B cell (primary cell): ENCODE data around the gene INTS14. TPM values are rescaled to one million over a fixed set of nuclear protein-coding genes. Genes with fewer than 3 reads are reported as not detected.

Source experiments
- ATAC-seq: fragments of 200-7000 bp; cut with Tn5 transposase; one replicate; pipeline ENCODE4 v1.10.0; 2021; ENCODE audit warnings: low read depth, mild to moderate bottlenecking, moderate number of reproducible peaks, moderate library complexity
- CTCF ChIA-PET: fragments of 350-600 bp; sonication (Branson Sonifier 250); formaldehyde crosslinking; loops from one replicate; lab custom pipeline; 2021; ENCODE audit warnings: antibody characterized with exemption, inconsistent platforms; lab: Charles Lee
- POLR2A ChIA-PET: fragments of 350-600 bp; sonication (Branson Sonifier 250); formaldehyde crosslinking; loops from one replicate; lab custom pipeline; 2021; ENCODE audit warnings: antibody characterized with exemption; lab: Charles Lee
- DNase-seq: peaks from one replicate; pipeline ENCODE4 v3.0.0; 2013
- H2AFZ ChIP-seq: 2 replicates; pipeline ENCODE4 v1.6.1; 2012; ENCODE audit warnings: mild to moderate bottlenecking, low read depth, low read length; ENCODE audit not compliant: insufficient read depth, poor library complexity, severe bottlenecking
- H3K27ac ChIP-seq, 2 donors: 1 replicate in 1 of 2; 2 replicates in 1 of 2; pipeline ENCODE4 v1.5.1; 2012 to 2013; ENCODE audit warnings: low read length in 2 of 2, mild to moderate bottlenecking in 2 of 2, moderate library complexity in 1 of 2
- H3K27me3 ChIP-seq, 4 experiments: fragments of 200-600 bp in 1 of 4; sonication (generic) in 1 of 4; replicated peaks in 1 of 4; 1 replicate in 2 of 4; 2 replicates in 2 of 4; pipeline versions ENCODE4 v1.6.1 to v1.7.0; 2013 to 2016; ENCODE audit warnings: low read length in 3 of 4, mild to moderate bottlenecking in 2 of 4, mixed read lengths in 1 of 4, moderate library complexity in 1 of 4; ENCODE audit not compliant: insufficient read depth in 4 of 4, control insufficient read depth in 3 of 4; ENCODE audit errors: control extremely low read depth in 1 of 4
- H3K36me3 ChIP-seq, 2 experiments: replicated peaks in 1 of 2; 1 replicate in 1 of 2; 2 replicates in 1 of 2; pipeline versions ENCODE4 v1.6.1 to v1.7.1; 2013; ENCODE audit warnings: low read length in 1 of 2; ENCODE audit not compliant: insufficient read depth in 2 of 2, control insufficient read depth in 1 of 2; ENCODE audit errors: control extremely low read depth in 1 of 2, extremely low read depth in 1 of 2
- H3K4me1 ChIP-seq, 2 donors: fragments of 200-600 bp in 1 of 2; sonication (generic) in 1 of 2; 1 replicate in 1 of 2; 2 replicates in 1 of 2; pipeline versions ENCODE4 v1.5.1 to v1.6.1; 2013 to 2017; ENCODE audit warnings: low read length in 2 of 2; ENCODE audit not compliant: control insufficient read depth in 2 of 2, insufficient read depth in 2 of 2
- H3K4me2 ChIP-seq: replicated peaks from 2 replicates; pipeline ENCODE3; 2012; ENCODE audit warnings: mild to moderate bottlenecking, low read depth, low read length; ENCODE audit not compliant: poor library complexity, severe bottlenecking
- H3K4me3 ChIP-seq, 5 experiments: fragments of 200-600 bp in 1 of 5; sonication (generic) in 1 of 5; 1 replicate in 3 of 5; 2 replicates in 2 of 5; pipeline versions ENCODE4 v1.5.1 to v1.7.0; 2011 to 2016; ENCODE audit warnings: low read length in 4 of 5, mild to moderate bottlenecking in 4 of 5, low read depth in 2 of 5, control low read depth in 1 of 5, moderate library complexity in 1 of 5; ENCODE audit not compliant: insufficient read depth in 1 of 5; ENCODE audit errors: control extremely low read depth in 1 of 5, extremely low read depth in 1 of 5
- H3K79me2 ChIP-seq: fragments of 200-600 bp; sonication (generic); one replicate; pipeline ENCODE4 v1.6.0; 2016; ENCODE audit warnings: low read length; ENCODE audit not compliant: control insufficient read depth, insufficient read depth
- H3K9ac ChIP-seq: fragments of 200-600 bp; sonication (generic); 2 replicates; pipeline ENCODE4 v1.6.1; 2017; ENCODE audit warnings: mild to moderate bottlenecking, low read length, moderate library complexity
- H3K9me3 ChIP-seq, 3 donors: one replicate each; pipeline versions ENCODE4 v1.6.1 to v1.7.1; 2013; ENCODE audit warnings: low read length in 2 of 3; ENCODE audit not compliant: control insufficient read depth in 2 of 3, insufficient read depth in 1 of 3; ENCODE audit errors: control extremely low read depth in 1 of 3
- H4K20me1 ChIP-seq: 2 replicates; pipeline ENCODE4 v1.6.0; 2012; ENCODE audit warnings: mild to moderate bottlenecking, low read length; ENCODE audit not compliant: insufficient read depth, control insufficient read depth, poor library complexity, severe bottlenecking
- H3K27ac Mint-ChIP-seq: one replicate; pipeline ENCODE4 v1.8.0; 2021; ENCODE audit warnings: mixed read lengths
- H3K27me3 Mint-ChIP-seq: one replicate; pipeline ENCODE4 v1.8.0; 2021; ENCODE audit warnings: mixed read lengths
- H3K4me1 Mint-ChIP-seq: one replicate; pipeline ENCODE4 v1.8.0; 2021; ENCODE audit warnings: mixed read lengths
- H3K4me3 Mint-ChIP-seq: one replicate; pipeline ENCODE4 v1.8.0; 2021; ENCODE audit warnings: mixed read lengths
- H3K9me3 Mint-ChIP-seq: one replicate; pipeline ENCODE4 v1.8.0; 2022; ENCODE audit warnings: mixed read lengths; ENCODE audit not compliant: insufficient read depth
- EZH2 ChIP-seq: IDR thresholded peaks from 2 replicates; pipeline ENCODE4 v1.6.1; 2012; ENCODE audit warnings: borderline replicate concordance, low read depth, mild to moderate bottlenecking, moderate library complexity, low read length; ENCODE audit not compliant: insufficient read depth, poor library complexity, severe bottlenecking
- WGBS: methylation state at CpG from one replicate; pipeline ENCODE4 v1.1.5; 2013; ENCODE audit warnings: missing lambda C conversion rate; ENCODE audit not compliant: insufficient coverage; 5-methylcytosine and 5-hydroxymethylcytosine counted together
- intact Hi-C: fragments of 100-400 bp; cut with micrococcal nuclease; formaldehyde crosslinking; loops from one replicate; pipeline ENCODE4 v1.10.0; 2022
- polyA plus RNA-seq: library from polyadenylated mRNA; depleted of rRNA; stranded (reverse); fragments of >200 nt; gene quantifications from 2 replicates; pipeline ENCODE4 v1.2.3, GENCODE V29; 2012
- total RNA-seq, 2 donors: library from RNA; stranded (reverse); fragments of 120-200 nt in 1 of 2; gene quantifications; 1 replicate in 1 of 2; 2 replicates in 1 of 2; pipeline versions ENCODE4 v1.2.3 to v1.2.4, GENCODE V29; 2013 to 2022
- TF ChIP-seq, protein P1 (sequence below): fragments of 200-600 bp; IDR thresholded peaks from one replicate; pipeline ENCODE4 v1.8.0; 2022; ENCODE audit warnings: antibody characterized with exemption, mild to moderate bottlenecking

The INTS14 gene
- total and polyA plus RNA-seq, 2 donors (not counting 1 experiment from before 2014, with no cell fraction given): 19.3 to 39.0 TPM

GRCh38 chr15:65651042-65651322 is 40.1 kb upstream of the INTS14 start:
- H3K9ac ChIP-seq: no peak overlapping the region
- Mint-ChIP-seq H3K4me3 (no peak overlapping the region), H3K4me1 (peaks cover 11% of the 10 kb centered on the region), H3K9me3 (no peaks in the 10 kb centered on the region), H3K27me3 (no peaks in the 10 kb centered on the region), H3K27ac (no peak overlapping the region)
- H3K4me3 ChIP-seq: no peak overlapping the region
- H3K36me3 ChIP-seq: peaks cover 0 to 41% of the 10 kb centered on the region in 2 experiments
- no peaks in the 10 kb centered on the region for H3K9me3 ChIP-seq
- no peak overlapping the region for H3K4me2 ChIP-seq
- peaks cover 0 to 4% of the 10 kb centered on the region in 2 donors for H3K4me1 ChIP-seq
- intact Hi-C loops: no loop called here
- no CpG with 5 or more reads among the region's 1 CpG for WGBS
- DNase-seq (no peak), ATAC-seq (no peak)
- no peaks in the 10 kb centered on the region for H3K27me3 ChIP-seq
- ChIA-PET POLR2A (no interaction called here), CTCF (no interaction called here)
- H4K20me1 ChIP-seq: no peaks in the 10 kb centered on the region
- TF ChIP-seq, protein P1, sequence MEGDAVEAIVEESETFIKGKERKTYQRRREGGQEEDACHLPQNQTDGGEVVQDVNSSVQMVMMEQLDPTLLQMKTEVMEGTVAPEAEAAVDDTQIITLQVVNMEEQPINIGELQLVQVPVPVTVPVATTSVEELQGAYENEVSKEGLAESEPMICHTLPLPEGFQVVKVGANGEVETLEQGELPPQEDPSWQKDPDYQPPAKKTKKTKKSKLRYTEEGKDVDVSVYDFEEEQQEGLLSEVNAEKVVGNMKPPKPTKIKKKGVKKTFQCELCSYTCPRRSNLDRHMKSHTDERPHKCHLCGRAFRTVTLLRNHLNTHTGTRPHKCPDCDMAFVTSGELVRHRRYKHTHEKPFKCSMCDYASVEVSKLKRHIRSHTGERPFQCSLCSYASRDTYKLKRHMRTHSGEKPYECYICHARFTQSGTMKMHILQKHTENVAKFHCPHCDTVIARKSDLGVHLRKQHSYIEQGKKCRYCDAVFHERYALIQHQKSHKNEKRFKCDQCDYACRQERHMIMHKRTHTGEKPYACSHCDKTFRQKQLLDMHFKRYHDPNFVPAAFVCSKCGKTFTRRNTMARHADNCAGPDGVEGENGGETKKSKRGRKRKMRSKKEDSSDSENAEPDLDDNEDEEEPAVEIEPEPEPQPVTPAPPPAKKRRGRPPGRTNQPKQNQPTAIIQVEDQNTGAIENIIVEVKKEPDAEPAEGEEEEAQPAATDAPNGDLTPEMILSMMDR: no peak
- TF ChIP-seq EZH2: no peak
- no peak overlapping the region for H2AFZ ChIP-seq
- no peaks in the 10 kb centered on the region for H3K79me2 ChIP-seq
- peak overlapping the region in 1 of 2 donors; percentile 23 for H3K27ac ChIP-seq

GRCh38 chr15:65650312-65651041 is 39.5 kb upstream of the INTS14 start:
- Histone ChIP-seq H3K27me3 (no peaks in the 10 kb centered on the region), H3K27ac (peak overlapping the region in 1 of 2 donors; percentile 37), H3K4me1 (peaks cover 0 to 4% of the 10 kb centered on the region in 2 donors), H4K20me1 (no peaks in the 10 kb centered on the region), H3K79me2 (no peaks in the 10 kb centered on the region), H3K4me2 (no peak overlapping the region), H3K9ac (no peak overlapping the region), H3K9me3 (no peaks in the 10 kb centered on the region), H3K36me3 (peaks cover 0 to 36% of the 10 kb centered on the region in 2 experiments), H2AFZ (no peak overlapping the region), H3K4me3 (no peak overlapping the region)
- DNase-seq (no peak), ATAC-seq (no peak)
- H3K9me3 Mint-ChIP-seq: no peaks in the 10 kb centered on the region
- no peaks in the 10 kb centered on the region for H3K27me3 Mint-ChIP-seq
- CTCF ChIA-PET: interaction anchor here (1.3 kb wide), 1 partner anchor 206 kb away, joined by 5 read pairs; no protein-coding TSS in a partner anchor
- peak overlapping the region; percentile 54 for H3K27ac Mint-ChIP-seq
- WGBS: 91% methylated on average over 12 of the region's 12 CpGs
- H3K4me1 Mint-ChIP-seq: peaks cover 11% of the 10 kb centered on the region
- POLR2A ChIA-PET: interaction anchor here (0.6 kb wide), 1 partner anchor 168 kb away, joined by 3 read pairs; no protein-coding TSS in a partner anchor
- no peak overlapping the region for H3K4me3 Mint-ChIP-seq
- intact Hi-C loops: no loop called here
- TF ChIP-seq EZH2: no peak
- TF ChIP-seq, protein P1: no peak
